NB4 (cell line): ENCODE results near the gene TNN.

Experiments
- CTCF ChIP-seq: IDR thresholded peaks from one replicate; pipeline ENCODE4 v1.5.1; 2012; ENCODE audit warnings: low read depth, low read length
- POLR2A ChIP-seq: IDR thresholded peaks from 2 replicates; pipeline ENCODE4 v1.6.1; 2011; ENCODE audit warnings: mild to moderate bottlenecking; ENCODE audit not compliant: insufficient read length; ENCODE audit errors: extremely low read depth

- TF ChIP-seq POLR2A: no peak
- no peak for TF ChIP-seq CTCF
These were observed 52.9 kb downstream of the TNN start for GRCh38 chr1:175120511-175120910.
